Muscle of leg (tissue), 11 donors: ENCODE measurements around the gene ANKRD65. TPM values are rescaled to one million over a fixed set of nuclear protein-coding genes. Genes with fewer than 3 reads are reported as not detected.
A peak's percentile ranks its signal among the peaks of the same experiment; 100 is the strongest.
"Not testable (repeated sequence)": the region's sequence is repeated elsewhere in the genome, so short reads cannot be mapped to it uniquely, and the experiment has no call there.

Experiments used
- DNase-seq: peaks from one replicate; pipeline ENCODE4 v3.0.0; 2013
- H3K27ac ChIP-seq: one replicate; pipeline ENCODE4 v1.5.1; 2013; ENCODE audit warnings: mild to moderate bottlenecking, low read length, control low read depth
- H3K27me3 ChIP-seq: one replicate; pipeline ENCODE4 v1.6.1; 2013; ENCODE audit warnings: low read length; ENCODE audit not compliant: control insufficient read depth, insufficient read depth
- H3K36me3 ChIP-seq: one replicate; pipeline ENCODE4 v1.6.1; 2013; ENCODE audit warnings: low read length; ENCODE audit not compliant: control insufficient read depth, insufficient read depth
- H3K4me1 ChIP-seq: one replicate; pipeline ENCODE4 v1.6.1; 2013; ENCODE audit warnings: low read length; ENCODE audit not compliant: control insufficient read depth, insufficient read depth
- H3K4me3 ChIP-seq: one replicate; pipeline ENCODE4 v1.5.1; 2013; ENCODE audit warnings: low read length, control low read depth
- H3K9me3 ChIP-seq: replicated peaks from 2 replicates; pipeline ENCODE4 v1.6.1; 2013; ENCODE audit warnings: low read depth, low read length; ENCODE audit not compliant: control insufficient read depth
- WGBS: methylation state at CpG from one replicate; pipeline ENCODE4 v1.1.5; 2013; ENCODE audit warnings: missing lambda C conversion rate; ENCODE audit not compliant: insufficient coverage; 5-methylcytosine and 5-hydroxymethylcytosine counted together
- polyA plus RNA-seq, 8 donors: library from polyadenylated mRNA; unstranded; fragments of 120-200 nt; gene quantifications; one replicate each; pipeline versions ENCODE4 v1.2.1 to v1.2.3, GENCODE V29; 2013; ENCODE audit warnings: inconsistent platforms in 1 of 8, low replicate concordance in 1 of 8; ENCODE audit not compliant: insufficient read length in 8 of 8, insufficient read depth in 1 of 8
- total RNA-seq: library from RNA; stranded (reverse); fragments of 120-200 nt; gene quantifications from one replicate; pipeline ENCODE4 v1.2.4, GENCODE V29; 2013

ANKRD65 gene
- total and polyA plus RNA-seq, 9 donors: 10.6 to 24.1 (median 16.2) TPM

DNA sequence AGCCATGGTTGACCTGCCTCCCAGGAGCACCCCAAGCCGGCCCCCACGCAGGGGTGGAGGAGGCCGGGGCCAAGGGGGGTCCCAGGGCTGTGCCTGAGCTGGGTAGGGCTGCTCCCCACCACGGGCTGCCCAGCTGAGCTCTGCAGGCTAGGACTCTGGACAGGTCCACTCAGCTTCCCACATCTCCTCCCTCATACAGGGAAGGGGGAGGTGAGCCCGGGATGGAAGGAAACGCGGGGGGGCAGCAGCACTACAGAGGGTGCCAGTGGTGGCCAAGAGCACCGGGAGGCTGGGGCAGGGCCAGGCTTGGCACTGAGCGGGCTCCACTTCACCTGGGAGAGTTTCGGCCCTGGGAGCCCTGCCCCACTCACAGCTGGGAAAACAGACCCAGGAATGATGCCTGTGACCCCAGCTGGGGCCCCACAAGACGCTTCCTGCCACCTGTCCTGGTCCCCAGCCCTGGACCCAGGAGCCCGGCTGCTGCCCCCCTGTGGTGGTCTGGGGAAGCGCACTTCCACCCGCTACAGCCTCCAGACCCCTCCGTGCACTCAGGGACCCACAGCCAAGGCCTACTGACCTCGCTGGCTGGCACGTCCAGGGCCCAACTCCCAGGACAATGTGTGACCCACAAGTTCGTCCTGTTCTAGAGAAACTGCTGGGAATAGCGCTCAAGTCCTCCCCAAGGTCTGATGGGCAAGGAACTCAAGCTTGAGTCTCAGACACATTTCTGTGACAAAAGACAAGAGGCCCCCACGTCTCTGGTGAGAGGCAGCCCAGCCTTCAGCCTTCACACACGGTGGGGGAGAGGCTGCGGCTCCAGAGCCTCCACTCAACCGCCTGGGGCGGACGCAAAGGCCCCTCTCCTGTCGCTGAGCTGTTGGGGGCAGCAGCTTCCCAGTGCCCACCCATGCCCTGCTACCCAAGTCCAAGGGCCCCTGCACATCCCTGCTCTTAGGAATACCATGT lies 49.0 kb downstream of the ANKRD65 start:
- Histone ChIP-seq H3K27ac (no peak overlapping the region), H3K4me3 (no peak overlapping the region)

DNA sequence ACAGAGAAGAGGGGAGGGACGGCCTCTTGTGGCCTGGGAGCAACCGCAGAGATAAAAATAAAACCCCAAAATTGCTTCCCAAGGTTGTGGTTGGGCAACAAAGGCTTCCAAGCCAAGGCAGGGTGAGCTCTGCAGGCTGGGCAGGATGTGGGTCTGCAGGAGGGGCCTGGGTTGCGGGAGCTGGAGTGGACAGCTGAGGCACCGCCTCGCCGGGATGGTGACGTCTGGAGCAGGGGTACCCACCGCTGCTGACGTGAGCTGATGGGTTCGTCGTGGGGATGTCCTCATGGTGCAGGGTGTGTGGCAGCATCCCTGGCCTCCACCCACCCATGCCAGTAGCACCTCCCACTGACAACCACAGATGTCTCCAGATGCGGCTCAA lies 49.7 kb downstream of the ANKRD65 start:
- H3K4me3 ChIP-seq: no peak overlapping the region
- H3K27me3 ChIP-seq: no peaks in the 10 kb centered on the region
- peaks cover 15% of the 10 kb centered on the region for H3K36me3 ChIP-seq
- no peak overlapping the region for H3K27ac ChIP-seq
- DNase-seq: no peak
- peaks cover 31% of the 10 kb centered on the region for H3K4me1 ChIP-seq
- 68% methylated on average over 4 of the region's 12 CpGs for WGBS
- no peaks in the 10 kb centered on the region for H3K9me3 ChIP-seq

More for the DNA sequence above, 49.0 kb downstream of the ANKRD65 start:
- Histone ChIP-seq H3K27me3 (no peaks in the 10 kb centered on the region), H3K4me1 (peaks cover 31% of the 10 kb centered on the region), H3K9me3 (no peaks in the 10 kb centered on the region), H3K36me3 (peaks cover 15% of the 10 kb centered on the region)
- peak; percentile 57 for DNase-seq
- WGBS: 37% methylated on average over 24 of the region's 26 CpGs

DNA sequence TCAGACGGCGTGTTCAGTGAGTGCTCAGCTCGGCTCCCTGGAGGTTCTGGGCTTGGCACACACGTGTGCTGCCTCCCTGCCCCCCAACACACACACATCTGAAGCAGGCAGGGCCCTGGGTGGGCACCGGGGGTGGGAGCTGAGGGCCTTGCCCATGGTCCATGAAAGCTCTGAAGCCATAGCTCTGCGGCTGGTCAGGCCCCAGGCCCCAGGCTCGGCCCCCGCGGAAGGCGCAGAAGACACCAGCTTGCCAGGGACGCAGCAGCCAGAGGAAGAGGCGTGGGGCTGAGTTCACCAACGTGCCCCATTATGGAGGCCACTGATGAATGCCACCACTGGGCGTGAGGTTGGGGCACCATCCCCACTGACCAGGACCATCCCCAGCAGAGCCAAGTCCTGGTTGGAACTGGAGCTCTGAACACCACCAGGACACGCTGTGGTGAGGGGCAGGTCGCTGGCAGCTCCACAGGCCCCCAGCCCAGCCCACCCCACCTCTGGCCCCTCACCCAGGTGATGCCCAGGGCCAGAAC lies 50.2 kb downstream of the ANKRD65 start:
- peaks cover 15% of the 10 kb centered on the region for H3K36me3 ChIP-seq
- no peak overlapping the region for H3K27ac ChIP-seq
- H3K27me3 ChIP-seq: no peaks in the 10 kb centered on the region
- H3K4me1 ChIP-seq: peaks cover 27% of the 10 kb centered on the region
- DNase-seq: no peak
- H3K9me3 ChIP-seq: peaks cover 4% of the 10 kb centered on the region
- 85% methylated on average over 14 of the region's 16 CpGs for WGBS
- no peak overlapping the region for H3K4me3 ChIP-seq

DNA sequence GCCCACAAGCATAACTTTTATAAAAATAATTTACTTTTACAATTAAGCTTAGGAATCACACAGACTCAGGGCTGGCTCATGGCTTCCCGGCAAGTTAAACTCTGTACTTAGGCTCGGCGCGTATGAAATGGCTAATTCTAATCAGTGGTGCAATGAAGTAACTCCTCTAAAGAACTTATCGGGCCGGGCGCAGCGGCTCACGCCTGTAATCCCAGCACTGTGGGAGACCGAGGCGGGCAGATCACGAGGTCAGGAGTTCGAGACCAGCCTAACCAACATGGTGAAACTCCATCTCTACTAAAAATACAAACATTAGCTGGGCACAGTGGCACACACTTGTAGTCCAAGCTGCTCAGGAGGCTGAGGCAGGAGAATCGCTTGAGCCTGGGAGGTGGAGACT lies 51.0 kb downstream of the ANKRD65 start:
- H3K4me1 ChIP-seq: peaks cover 25% of the 10 kb centered on the region
- 91% methylated on average over 11 of the region's 14 CpGs for WGBS
- H3K4me3 ChIP-seq, H3K27ac ChIP-seq, DNase-seq, H3K9me3 ChIP-seq, H3K27me3 ChIP-seq: not testable (repeated sequence)
- H3K36me3 ChIP-seq: peaks cover 15% of the 10 kb centered on the region

Other genes starting within 250 kb of the ANKRD65 start
- gene TTLL10, start 247.4 kb downstream of the ANKRD65 start, total RNA-seq: 0.09 TPM
- under 1 TPM in 7 of 8 donors, not detected in 1; 0.11 to 0.59 (median 0.37) TPM for gene TTLL10, start 247.4 kb downstream of the ANKRD65 start, polyA plus RNA-seq
- gene TNFRSF18, start 214.7 kb downstream of the ANKRD65 start, total RNA-seq: 2.7 TPM
- gene TNFRSF18, start 214.7 kb downstream of the ANKRD65 start, polyA plus RNA-seq: 1 to 10 TPM; 1.8 to 7.4 (median 3.3) TPM
- gene TNFRSF4, start 207.1 kb downstream of the ANKRD65 start, total RNA-seq: 3.2 TPM
- gene TNFRSF4, start 207.1 kb downstream of the ANKRD65 start, polyA plus RNA-seq: 1 to 10 TPM; 1.5 to 3.3 (median 2.0) TPM
- gene SDF4, start 189.3 kb downstream of the ANKRD65 start, total RNA-seq: 57.2 TPM
- 100 to 1,000 TPM in 4 of 8 donors, 10 to 100 TPM in 4; 87.5 to 117 (median 99.6) TPM for gene SDF4, start 189.3 kb downstream of the ANKRD65 start, polyA plus RNA-seq
- gene B3GALT6, start 189.0 kb downstream of the ANKRD65 start, total RNA-seq: 19.2 TPM
- 10 to 100 TPM; 19.0 to 22.8 (median 21.4) TPM for gene B3GALT6, start 189.0 kb downstream of the ANKRD65 start, polyA plus RNA-seq
- gene C1QTNF12, start 174.6 kb downstream of the ANKRD65 start, total RNA-seq: 8.2 TPM
- 1 to 10 TPM; 1.9 to 8.7 (median 4.5) TPM for gene C1QTNF12, start 174.6 kb downstream of the ANKRD65 start, polyA plus RNA-seq
- gene UBE2J2, start 147.4 kb downstream of the ANKRD65 start, total RNA-seq: 29.6 TPM
- gene UBE2J2, start 147.4 kb downstream of the ANKRD65 start, polyA plus RNA-seq: 10 to 100 TPM; 36.0 to 48.3 (median 41.5) TPM
- gene SCNN1D, start 140.8 kb downstream of the ANKRD65 start, total RNA-seq: 2.9 TPM
- 1 to 10 TPM; 2.9 to 8.5 (median 4.8) TPM for gene SCNN1D, start 140.8 kb downstream of the ANKRD65 start, polyA plus RNA-seq
- 29.0 TPM for gene ACAP3, start 113.3 kb downstream of the ANKRD65 start, total RNA-seq
- 10 to 100 TPM; 28.2 to 63.5 (median 52.3) TPM for gene ACAP3, start 113.3 kb downstream of the ANKRD65 start, polyA plus RNA-seq
- 7.8 TPM for gene PUSL1, start 112.7 kb downstream of the ANKRD65 start, total RNA-seq
- gene PUSL1, start 112.7 kb downstream of the ANKRD65 start, polyA plus RNA-seq: 1 to 10 TPM; 6.1 to 8.6 (median 7.2) TPM
- gene INTS11, start 96.6 kb downstream of the ANKRD65 start, total RNA-seq: 55.9 TPM
- 100 to 1,000 TPM in 1 of 8 donors, 10 to 100 TPM in 7; 69.3 to 100 (median 86.6) TPM for gene INTS11, start 96.6 kb downstream of the ANKRD65 start, polyA plus RNA-seq
- 12.5 TPM for gene CPTP, start 96.5 kb downstream of the ANKRD65 start, total RNA-seq
- gene CPTP, start 96.5 kb downstream of the ANKRD65 start, polyA plus RNA-seq: 10 to 100 TPM; 14.7 to 19.6 (median 17.8) TPM
- 2.4 TPM for gene TAS1R3, start 90.0 kb downstream of the ANKRD65 start, total RNA-seq
- gene TAS1R3, start 90.0 kb downstream of the ANKRD65 start, polyA plus RNA-seq: 1 to 10 TPM in 7 of 8 donors, under 1 TPM in 1; 0.96 to 3.8 (median 2.4) TPM
- 45.8 TPM for gene DVL1, start 71.9 kb downstream of the ANKRD65 start, total RNA-seq
- gene DVL1, start 71.9 kb downstream of the ANKRD65 start, polyA plus RNA-seq: 10 to 100 TPM; 38.2 to 50.5 (median 46.7) TPM
- 87.9 TPM for gene MXRA8, start 62.7 kb downstream of the ANKRD65 start, total RNA-seq
- 100 to 1,000 TPM in 1 of 8 donors, 10 to 100 TPM in 7; 56.2 to 113 (median 83.5) TPM for gene MXRA8, start 62.7 kb downstream of the ANKRD65 start, polyA plus RNA-seq
- 74.8 TPM for gene AURKAIP1, start 46.1 kb downstream of the ANKRD65 start, total RNA-seq
- gene AURKAIP1, start 46.1 kb downstream of the ANKRD65 start, polyA plus RNA-seq: 10 to 100 TPM; 66.7 to 93.6 (median 74.7) TPM
- 124 TPM for gene CCNL2, start 21.9 kb downstream of the ANKRD65 start, total RNA-seq
- gene CCNL2, start 21.9 kb downstream of the ANKRD65 start, polyA plus RNA-seq: 100 to 1,000 TPM; 101 to 205 (median 156) TPM
- gene MRPL20, start 14.0 kb downstream of the ANKRD65 start, total RNA-seq: 99.3 TPM
- gene MRPL20, start 14.0 kb downstream of the ANKRD65 start, polyA plus RNA-seq: 100 to 1,000 TPM in 5 of 8 donors, 10 to 100 TPM in 3; 97.9 to 121 (median 105) TPM
- gene VWA1, start 14.4 kb upstream of the ANKRD65 start, total RNA-seq: 32.9 TPM
- gene VWA1, start 14.4 kb upstream of the ANKRD65 start, polyA plus RNA-seq: 10 to 100 TPM; 58.5 to 99.5 (median 68.3) TPM
- 0.22 TPM for gene ATAD3C, start 28.4 kb upstream of the ANKRD65 start, total RNA-seq
- 1 to 10 TPM in 3 of 8 donors, under 1 TPM in 5; 0.28 to 1.2 (median 0.49) TPM for gene ATAD3C, start 28.4 kb upstream of the ANKRD65 start, polyA plus RNA-seq
- 13.7 TPM for gene ATAD3B, start 50.5 kb upstream of the ANKRD65 start, total RNA-seq
- gene ATAD3B, start 50.5 kb upstream of the ANKRD65 start, polyA plus RNA-seq: 10 to 100 TPM in 7 of 8 donors, 1 to 10 TPM in 1; 9.6 to 16.5 (median 14.5) TPM
- gene ATAD3A, start 90.9 kb upstream of the ANKRD65 start, total RNA-seq: 13.5 TPM
- 10 to 100 TPM; 15.8 to 22.0 (median 20.6) TPM for gene ATAD3A, start 90.9 kb upstream of the ANKRD65 start, polyA plus RNA-seq
- 3.5 TPM for gene TMEM240, start 119.3 kb upstream of the ANKRD65 start, total RNA-seq
- 1 to 10 TPM; 3.6 to 9.2 (median 4.9) TPM for gene TMEM240, start 119.3 kb upstream of the ANKRD65 start, polyA plus RNA-seq
- 38.0 TPM for gene SSU72, start 153.6 kb upstream of the ANKRD65 start, total RNA-seq
- 100 to 1,000 TPM in 1 of 8 donors, 10 to 100 TPM in 7; 77.5 to 106 (median 92.4) TPM for gene SSU72, start 153.6 kb upstream of the ANKRD65 start, polyA plus RNA-seq
- gene FNDC10, start 178.9 kb upstream of the ANKRD65 start, total RNA-seq: 0.62 TPM
- 1 to 10 TPM; 1.5 to 3.3 (median 2.7) TPM for gene FNDC10, start 178.9 kb upstream of the ANKRD65 start, polyA plus RNA-seq
- gene MIB2, start 194.2 kb upstream of the ANKRD65 start, total RNA-seq: 54.8 TPM
- gene MIB2, start 194.2 kb upstream of the ANKRD65 start, polyA plus RNA-seq: 100 to 1,000 TPM in 1 of 8 donors, 10 to 100 TPM in 7; 43.2 to 111 (median 76.9) TPM
- 50.7 TPM for gene MMP23B, start 210.9 kb upstream of the ANKRD65 start, total RNA-seq
- 10 to 100 TPM; 27.6 to 55.6 (median 36.3) TPM for gene MMP23B, start 210.9 kb upstream of the ANKRD65 start, polyA plus RNA-seq
- gene CDK11B, start 237.7 kb upstream of the ANKRD65 start, total RNA-seq: 9.4 TPM
- gene CDK11B, start 237.7 kb upstream of the ANKRD65 start, polyA plus RNA-seq: 10 to 100 TPM; 32.0 to 37.8 (median 35.1) TPM